NCI-H1105 (cell line): ENCODE results near the gene MVB12B.
A peak's percentile ranks its signal among the peaks of the same experiment; 100 is the strongest.
"Not testable (repeated sequence)": the region's sequence is repeated elsewhere in the genome, so short reads cannot be mapped to it uniquely, and the experiment has no call there.

Source experiments
- DNase-seq: peaks from one replicate; lab custom pipeline; 2025; lab: John Stamatoyannopoulos, UW

MVB12B gene, protein sequence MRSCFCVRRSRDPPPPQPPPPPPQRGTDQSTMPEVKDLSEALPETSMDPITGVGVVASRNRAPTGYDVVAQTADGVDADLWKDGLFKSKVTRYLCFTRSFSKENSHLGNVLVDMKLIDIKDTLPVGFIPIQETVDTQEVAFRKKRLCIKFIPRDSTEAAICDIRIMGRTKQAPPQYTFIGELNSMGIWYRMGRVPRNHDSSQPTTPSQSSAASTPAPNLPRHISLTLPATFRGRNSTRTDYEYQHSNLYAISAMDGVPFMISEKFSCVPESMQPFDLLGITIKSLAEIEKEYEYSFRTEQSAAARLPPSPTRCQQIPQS

DNA sequence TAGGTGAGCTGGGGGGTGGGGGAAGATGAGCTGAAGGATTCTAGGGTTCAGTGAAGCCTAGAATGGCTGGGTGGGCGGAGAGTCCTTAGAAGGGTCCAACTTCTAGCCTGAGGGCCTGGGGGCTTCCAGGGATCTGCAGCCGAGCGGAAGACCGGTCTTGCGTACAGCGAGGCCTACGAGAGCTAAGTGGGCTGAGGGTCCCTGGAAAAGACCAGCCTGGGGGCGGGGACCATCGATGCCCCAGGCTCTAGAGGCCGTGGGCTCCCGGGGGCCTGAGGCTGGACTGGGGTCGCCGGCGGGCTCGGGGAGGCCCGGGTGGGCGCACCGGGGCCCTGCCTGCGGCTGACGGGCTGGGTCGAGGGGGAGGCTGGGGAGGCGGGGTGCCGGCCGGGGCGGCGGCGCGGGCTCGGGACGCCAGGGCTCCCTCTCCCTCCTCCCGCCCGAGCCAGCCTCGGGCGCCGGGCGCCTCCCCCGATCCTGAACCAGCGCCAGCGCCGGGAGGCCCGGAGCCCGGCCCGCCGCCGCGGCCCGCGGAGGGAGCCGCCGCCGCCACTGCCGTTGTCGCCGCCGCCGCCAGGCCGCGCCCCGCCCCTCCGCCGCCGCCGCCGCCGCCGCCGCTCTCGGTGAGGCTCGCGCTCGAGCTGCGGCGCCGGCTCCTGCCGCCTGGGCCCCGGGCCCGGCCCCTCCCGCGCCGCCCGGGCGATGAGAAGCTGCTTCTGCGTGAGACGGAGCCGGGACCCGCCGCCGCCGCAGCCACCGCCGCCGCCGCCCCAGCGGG is at the start of gene MVB12B:
Gene MVB12B, plus strand, starts transcription at position 602 of the 778 bp plus-strand sequence. Its CDS starts 101 bp downstream, at position 703.
- DNase-seq, result peak; percentile 11

DNA sequence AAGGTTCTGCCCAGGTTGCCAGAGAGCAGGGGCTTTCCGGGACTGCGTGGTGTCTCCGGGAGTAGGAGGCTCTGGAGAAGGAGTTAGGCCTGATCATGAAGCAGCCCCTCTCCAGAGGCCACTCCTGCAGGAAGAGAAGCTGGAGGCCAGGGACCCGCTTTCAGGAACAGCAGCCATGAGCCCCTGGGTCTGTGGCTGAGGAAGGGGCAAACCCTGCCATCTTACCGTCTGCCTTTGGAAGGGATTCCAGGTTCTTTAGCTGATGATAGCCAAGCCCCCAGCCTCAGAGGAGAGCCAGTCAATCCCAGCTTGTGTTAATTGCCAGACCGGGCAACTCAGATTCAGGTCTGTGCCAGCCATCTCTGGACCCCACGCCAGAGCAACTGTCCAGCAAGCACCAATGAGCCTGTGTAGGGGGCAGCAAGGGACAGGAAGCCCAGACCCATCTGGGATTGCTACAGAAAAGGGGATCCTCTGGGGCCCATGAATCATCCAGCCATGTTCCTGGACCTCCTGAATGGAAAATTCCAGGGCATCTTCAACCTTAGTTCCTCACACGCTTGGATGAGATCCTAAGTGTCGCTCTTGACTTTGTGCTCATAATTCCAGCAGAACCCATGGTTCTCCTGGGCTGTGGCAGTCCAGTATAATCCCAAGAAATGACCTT is 42.7 kb upstream of the MVB12B start:
- no peak for DNase-seq

DNA sequence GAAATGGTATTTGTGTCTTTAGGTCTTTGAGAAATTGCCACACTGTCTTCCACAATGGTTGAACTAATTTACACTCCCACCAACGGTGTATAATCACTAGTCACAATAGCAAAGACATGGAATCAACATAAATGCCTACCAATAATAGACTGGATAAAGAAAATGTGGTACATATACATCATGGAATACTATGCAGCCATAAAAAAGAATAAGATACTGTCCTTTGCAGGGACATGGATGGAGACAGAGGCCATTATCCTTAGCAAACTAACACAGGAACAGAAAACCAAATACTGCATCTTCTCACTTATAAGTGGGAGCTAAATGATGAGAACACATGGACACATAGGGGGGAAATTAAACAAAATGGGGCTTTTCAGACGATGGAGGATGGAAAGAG is 41.0 kb upstream of the MVB12B start:
- not testable (repeated sequence) for DNase-seq

DNA sequence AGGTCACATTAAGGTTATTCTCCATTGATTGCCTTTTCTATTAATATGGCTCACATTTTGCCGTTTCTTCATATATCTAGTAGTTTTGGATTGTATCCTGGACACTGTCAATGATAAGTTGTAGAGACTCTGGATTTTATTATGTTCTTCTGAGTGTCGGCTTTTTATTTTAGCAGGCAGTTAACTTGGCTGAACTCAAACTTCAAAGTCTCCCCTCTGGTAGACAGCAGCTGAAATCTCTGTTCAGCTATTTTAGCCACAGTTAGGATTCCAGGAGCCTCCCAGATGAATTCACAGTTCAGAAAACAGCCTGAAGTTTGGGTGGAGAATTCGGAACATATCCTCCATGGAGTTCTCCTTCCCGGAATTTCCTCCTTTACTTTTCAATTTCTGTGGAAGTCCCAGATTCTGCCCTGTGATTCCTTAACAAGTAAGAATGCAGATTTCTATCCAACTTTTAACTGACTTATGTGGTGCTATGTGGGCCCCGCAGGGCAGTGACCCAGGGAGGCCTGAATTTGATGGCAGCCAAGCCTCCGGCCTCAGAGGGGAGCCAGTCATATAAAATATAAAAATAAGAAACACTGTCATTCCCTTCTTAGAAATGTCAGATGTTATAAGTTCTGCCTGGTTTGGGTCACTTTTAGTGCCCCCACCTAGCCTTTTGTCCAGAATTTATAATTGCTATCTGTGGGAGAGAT is 39.3 kb upstream of the MVB12B start:
- DNase-seq, result no peak

DNA sequence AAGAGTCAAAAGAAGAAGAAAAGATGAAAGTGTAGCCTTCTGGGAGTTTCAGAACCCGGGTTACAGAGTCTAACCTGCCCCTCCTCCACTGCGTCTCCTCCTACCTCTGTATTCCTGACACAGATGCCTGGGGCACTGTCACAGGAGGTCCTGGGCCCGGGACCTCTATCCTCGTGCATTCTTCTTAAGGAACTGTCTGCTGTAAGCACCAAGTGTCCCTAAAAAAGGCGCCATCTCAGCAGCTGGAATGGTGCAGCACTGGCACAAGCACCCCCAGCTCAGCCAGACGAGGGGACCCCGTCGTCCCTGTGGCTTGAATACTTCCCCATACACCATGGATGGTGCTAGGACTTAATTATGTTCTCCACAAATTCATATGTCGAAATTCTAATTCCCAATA is 35.8 kb upstream of the MVB12B start:
- no peak for DNase-seq

DNA sequence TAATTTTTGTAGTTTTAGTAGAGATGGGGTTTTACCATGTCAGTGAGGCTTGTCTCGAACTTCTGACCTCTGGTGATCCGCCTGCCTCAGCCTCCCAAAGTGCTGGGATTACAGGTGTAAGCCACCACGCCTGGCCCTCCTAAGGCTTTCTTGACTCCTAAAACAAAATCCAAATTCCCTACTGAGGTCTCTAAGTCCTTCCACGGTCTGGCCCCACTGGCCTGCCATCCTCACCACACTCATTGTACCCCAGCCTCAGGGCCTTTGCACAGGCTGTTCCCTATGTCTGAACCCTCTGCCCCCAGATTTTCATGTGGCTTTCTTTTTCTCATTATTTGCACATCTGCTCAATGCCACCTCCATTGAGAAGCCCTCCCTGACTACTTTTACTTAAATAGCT is 34.7 kb upstream of the MVB12B start:
- no peak for DNase-seq

DNA sequence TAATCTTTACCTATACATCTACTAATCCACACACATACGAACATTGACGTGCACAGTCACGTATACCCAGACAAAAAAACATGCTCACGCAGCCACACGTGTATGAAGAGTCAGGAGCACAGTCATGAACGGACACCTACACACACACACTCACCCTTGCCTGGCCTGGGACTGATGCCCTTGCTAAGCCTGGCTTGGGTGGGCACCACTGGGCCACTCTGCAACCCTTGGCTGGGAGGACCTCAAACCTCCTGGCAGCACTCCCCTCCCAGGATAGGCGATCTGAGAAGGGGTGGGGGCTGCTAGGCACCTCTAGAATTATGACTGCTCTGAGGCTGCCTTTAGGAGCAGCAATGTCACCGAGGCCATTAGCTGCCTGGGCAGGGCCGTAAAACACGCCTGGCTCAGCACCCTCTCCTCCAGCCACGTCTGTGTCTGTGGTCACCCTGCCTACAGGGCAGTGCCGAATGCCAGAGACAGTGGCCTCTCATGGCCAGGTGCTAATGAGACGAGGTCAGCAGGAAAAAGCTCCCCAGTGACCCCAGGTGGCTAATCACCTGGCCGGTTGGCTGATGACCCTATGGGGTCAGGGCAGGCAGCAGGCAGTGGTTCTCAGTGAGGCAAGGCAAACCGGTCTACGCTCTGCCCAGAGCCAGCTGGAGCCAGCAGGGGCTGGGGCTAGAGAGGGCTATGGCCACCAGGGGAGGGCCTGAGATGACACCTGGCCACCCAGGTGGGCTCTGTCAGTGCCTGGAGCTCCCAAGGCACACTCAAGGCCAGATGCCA is 33.7 kb upstream of the MVB12B start:
- DNase-seq, result no peak

DNA sequence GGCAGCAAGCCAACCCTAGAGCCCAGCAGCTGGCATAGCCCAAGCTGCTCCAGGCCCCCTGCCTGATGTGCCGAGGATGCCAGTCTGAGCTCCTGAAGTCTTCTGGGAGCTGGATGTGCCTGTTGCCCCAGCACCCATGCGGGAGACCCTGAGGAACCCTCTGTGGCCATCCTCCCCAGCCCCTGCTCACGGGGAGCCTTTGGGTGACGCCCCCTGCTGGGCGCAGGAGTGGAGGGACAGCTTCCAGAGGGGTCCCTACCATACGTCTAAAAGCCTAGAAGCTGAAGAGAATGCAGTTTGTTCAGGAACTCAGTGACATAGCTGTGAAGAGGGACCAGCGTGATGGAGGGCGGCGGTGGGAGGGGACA is 33.1 kb upstream of the MVB12B start:
- no peak for DNase-seq

DNA sequence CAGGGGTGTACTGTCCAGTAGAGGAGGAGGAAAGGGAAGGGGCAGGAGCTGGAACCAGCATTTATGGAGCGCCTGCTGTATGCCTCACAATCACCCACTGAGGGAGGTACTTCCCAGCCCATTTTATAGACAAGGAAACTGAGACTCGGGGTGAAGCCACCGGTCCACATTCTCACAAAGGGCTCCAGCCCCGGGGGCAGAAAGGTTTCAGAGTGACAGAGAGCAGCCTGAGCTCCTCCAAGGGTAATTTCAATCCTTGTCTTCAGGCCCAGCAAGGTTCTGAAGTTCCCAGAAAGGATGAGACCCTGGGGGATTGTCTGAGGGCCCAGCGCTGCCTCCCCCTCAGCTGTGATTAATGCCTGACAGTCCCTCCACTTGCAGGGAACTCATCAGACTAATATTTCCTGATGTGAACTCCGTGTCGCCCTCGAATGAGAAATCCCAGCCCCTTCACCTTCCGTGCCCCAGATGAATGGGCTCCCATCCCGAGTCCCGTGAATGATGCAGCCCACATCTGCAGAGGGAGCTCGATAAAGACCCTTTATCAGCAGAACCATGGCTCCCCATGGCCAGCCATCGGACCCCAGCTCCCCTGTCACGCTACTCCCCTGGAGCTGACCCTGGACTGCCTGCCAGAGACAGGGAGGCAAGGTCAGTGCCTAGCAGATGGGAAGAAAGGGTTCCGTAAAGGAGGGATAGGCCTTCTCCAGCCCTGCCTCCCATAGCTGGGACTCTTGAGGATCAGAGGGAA is 32.1 kb upstream of the MVB12B start:
- DNase-seq, result no peak

DNA sequence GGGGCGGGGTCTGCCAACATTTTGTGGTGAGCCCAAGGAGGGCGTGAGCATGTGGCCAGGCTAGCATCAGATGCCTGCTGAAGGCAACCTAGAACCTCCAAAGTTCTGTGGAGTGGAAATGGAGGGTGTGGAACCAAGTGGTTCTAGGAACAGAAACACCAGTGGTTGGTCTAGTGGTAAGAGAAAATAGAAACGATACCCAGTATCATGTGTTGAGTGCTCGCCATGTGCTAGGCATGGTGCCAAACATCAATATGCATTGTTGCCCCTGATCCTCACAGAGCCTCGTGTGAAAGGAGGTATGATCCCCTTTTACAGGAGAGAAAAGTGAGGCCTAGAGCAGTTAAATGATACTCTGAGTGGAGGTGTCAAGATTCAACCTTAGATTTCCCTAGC is 31.5 kb upstream of the MVB12B start:
- no peak for DNase-seq

DNA sequence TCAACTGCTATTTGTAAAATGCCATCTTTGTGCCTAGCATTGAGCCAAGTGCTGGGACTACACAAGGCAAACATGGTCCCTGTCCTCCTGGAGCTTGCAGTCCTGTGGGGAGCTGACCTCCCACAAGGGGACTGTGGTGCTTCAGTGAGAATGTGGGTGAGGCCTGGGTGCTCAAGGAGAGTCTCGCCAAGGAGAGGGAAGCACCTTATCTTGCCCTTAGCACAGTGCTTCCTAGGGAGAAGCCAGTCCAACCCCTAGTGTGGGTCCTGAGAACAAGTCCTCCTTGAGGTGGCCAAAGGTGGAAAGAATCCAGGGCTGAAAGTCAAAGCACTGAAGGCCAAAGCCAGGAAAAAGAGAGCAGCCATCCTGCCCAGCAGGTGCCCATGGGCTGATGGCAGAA is 31.1 kb upstream of the MVB12B start:
- DNase-seq, result no peak

DNA sequence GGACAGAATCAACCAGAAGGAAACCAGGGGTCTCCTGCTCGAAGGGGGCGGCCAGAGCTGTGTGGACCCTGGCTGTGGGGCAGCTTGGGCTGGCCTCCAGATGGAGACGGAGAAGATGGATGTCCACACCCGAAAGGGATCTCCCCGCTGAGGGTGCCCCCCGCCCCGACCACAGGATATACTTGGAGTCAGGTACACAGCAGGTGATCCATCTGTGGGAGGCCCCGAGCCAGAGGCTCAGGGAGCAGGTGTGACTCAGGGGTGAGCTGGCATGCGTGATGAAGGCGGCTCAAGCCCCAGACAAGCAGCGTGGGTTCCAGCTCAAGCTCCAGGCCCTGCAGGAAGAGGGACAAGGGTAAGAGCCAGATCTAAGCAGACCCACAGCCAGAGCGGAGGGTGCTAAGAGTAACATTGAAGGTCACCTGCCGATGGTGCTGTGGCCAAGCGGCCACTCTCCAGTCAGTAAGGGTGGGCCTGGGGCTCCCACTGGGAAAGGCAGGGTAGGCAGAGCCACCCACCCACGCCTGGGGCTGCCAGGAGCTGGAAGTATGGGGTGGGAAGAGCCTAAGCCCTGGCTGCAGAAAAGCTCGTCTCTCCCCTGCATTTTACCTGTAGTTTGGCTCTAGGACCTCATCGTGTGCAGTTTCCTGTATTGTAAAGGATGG is 30.6 kb upstream of the MVB12B start:
- DNase-seq, result no peak

DNA sequence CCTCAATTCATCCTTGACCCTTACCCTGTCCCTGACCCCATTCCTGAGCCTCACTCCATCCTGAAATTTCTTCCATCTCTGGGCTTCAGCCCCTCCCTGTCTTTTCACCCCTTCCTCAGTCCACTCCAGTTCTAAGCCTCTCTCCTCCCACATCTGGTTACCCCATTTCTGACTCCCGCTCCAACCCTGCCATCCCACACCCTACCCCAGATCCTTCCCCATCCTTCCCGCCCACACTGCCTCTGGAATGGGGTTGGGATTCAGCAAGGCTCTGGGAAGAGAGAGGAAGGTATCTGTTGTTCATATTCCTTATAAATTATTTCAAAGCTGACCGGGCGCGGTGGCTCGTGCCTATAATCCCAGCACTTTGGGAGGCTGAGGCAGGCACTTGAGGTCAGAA is 29.9 kb upstream of the MVB12B start:
- no peak for DNase-seq

DNA sequence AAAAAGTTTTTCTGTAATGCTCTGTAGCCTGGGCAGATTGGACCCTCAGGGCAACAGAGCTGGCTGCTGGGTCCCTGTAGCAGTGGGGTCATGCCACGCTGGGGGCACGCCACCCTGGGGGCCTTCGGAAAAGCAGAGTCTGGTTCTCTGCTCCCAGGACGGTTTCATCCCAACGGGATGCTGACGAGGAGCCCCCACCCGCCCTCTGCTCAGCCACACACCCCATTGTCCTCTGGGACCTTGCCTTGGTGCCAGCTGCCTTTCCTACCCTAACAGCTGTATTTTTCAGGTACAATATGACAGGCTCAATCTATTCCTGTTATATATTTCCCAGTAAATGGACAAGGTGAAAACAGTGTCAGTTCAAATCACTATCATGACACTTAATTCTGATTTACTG is 29.0 kb upstream of the MVB12B start:
- no peak for DNase-seq

DNA sequence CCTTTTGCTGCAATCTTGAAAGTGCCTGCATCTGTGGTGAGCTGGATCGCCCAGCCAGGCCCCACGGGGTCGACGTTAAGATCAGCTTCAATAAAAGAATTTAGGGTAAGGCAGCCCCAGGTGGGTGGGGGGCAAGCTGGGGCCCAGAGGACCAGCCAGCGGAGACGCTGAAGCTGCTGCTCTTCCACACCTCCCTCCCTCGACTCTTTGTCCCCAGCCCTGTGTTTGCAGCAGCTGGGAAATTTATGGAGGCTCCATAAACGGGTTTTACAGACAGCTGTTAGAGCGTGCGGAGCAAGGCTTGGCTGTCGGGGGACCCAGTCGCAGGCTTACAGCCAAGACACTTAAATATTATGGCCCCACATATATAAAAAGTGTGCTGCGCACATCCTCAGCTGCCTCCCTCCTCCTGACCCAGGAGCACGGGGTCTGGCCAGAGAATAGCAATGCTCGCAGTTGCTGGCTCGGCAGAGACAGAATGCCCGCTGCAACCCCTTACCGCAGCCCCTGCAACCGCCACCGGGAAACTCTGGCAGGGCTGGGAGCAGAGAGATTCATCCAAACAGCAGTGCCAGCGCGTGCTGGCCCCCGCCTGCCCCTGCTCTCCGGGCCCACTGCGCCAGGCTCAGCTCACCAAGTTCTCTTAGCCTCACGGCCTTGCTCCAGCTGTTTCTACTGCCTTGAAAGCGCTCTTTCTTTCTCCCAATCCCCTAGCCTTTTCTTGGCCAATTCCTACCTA is 28.4 kb upstream of the MVB12B start:
- peak; percentile 68 for DNase-seq

DNA sequence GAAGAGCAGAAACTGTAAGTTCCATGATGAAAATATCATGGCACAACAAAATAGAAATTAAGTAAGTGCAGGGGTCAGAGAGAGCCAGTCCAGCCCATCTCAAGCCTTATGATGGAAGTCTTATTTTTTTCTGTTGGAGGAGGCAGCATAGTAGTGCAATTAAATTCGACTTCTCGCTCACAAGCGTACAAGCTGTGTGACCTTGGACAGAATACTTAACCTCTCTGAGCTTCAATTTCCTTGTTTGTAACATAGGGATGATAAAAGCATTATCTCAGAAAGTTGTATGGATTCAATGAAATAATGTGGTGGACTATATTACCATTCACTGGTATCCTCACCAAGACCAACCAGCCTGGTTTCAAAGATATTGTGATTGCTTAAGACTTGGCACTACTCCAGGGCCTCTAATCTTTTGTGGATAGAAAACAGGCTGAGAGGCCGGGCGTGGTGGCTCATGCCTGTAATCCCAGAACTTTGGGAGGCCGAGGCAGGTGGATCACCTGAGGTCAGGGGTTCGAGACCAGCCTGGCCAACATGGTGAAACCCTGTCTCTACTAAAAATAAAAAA is 26.8 kb upstream of the MVB12B start:
- no peak for DNase-seq

DNA sequence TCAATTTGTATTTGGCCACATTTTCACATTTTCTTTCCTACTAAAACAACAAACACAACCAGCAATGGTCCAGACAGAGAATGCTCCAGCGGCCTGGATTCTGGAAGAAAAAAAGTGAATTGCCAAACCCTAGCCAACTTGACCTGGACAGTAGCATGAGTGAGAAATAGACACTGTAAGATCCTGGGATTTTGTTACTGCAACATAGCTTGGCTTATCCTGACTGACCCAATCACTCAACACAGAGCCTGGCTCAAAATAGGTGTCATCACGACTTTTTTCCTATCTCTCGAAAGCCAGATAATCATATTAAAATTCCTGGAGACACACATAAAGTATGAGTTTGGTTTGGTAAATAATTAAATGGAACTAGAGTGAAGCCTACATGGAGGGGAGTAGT is 25.4 kb upstream of the MVB12B start:
- DNase-seq, result no peak

DNA sequence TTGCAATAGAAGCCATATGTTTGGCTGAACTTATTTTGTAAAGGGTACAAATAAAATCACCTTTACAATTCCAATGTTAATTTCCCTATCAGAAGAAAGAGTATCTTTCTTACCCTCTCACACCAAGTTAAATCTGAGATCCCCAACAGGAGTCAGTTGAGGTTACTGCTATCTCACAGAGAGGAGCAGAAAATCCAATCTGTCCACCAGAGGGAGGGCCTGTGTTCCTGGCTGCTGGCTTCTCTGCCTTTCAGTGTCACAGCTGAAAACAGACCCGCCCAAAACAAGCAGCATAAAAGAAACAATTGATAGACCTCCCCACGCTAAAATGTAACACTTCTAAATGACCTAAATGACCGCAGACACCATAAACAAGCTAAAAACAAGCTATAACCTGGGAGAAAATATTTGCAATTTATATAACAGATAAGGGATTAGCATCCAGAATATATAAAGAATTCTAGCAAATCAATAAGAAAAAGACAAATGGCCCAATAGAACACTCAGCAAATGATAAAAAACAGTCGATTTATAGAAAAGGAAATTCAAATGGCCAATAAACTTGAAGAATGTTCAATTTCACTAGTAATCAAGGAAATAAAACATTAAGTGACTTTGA is 24.5 kb upstream of the MVB12B start:
- peak; percentile 54 for DNase-seq

DNA sequence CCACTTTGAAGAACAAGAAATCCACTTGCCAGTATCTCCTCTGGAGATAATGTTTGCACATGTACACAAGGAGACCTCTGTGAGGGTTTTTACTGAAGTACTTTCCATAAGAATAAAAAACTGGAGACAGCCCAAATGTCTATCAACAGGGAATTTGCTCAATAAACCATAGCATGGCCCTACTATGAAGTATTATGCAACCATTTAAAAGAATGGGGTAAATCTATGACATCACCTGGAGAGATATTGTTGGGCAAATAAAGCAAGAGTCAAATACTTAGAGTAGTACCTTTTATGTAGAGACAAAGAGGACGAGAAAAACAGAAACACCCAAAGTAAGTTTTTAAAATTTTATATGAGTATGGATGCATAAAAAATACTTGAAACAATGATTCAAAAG is 23.9 kb upstream of the MVB12B start:
- DNase-seq, result no peak
